BLaER1 (cell line): ENCODE measurements around the gene ITIH4.
A peak's percentile ranks its signal among the peaks of the same experiment; 100 is the strongest.

Source experiments
- H3K27ac ChIP-seq: shearing (Covaris generic); formaldehyde crosslinking; 2 replicates; pipeline ENCODE4 v1.8.1; 2022
- H3K27me3 ChIP-seq: shearing (Covaris generic); formaldehyde crosslinking; 2 replicates; pipeline ENCODE4 v1.8.1; 2022
- H3K36me3 ChIP-seq: shearing (Covaris generic); formaldehyde crosslinking; 2 replicates; pipeline ENCODE4 v1.8.1; 2022
- H3K4me1 ChIP-seq: shearing (Covaris generic); formaldehyde crosslinking; 2 replicates; pipeline ENCODE4 v1.8.1; 2022
- H3K4me2 ChIP-seq: shearing (Covaris generic); formaldehyde crosslinking; 2 replicates; pipeline ENCODE4 v1.8.1; 2022
- H3K4me3 ChIP-seq: shearing (Covaris generic); formaldehyde crosslinking; 2 replicates; pipeline ENCODE4 v1.8.1; 2022
- H3K9ac ChIP-seq: shearing (Covaris generic); formaldehyde crosslinking; 2 replicates; pipeline ENCODE4 v1.8.1; 2022
- H3K9me3 ChIP-seq: shearing (Covaris generic); formaldehyde crosslinking; 2 replicates; pipeline ENCODE4 v1.8.1; 2022
- H4K20me1 ChIP-seq: shearing (Covaris generic); formaldehyde crosslinking; 2 replicates; pipeline ENCODE4 v1.8.1; 2022
- Cebpa-rat ChIP-seq: shearing (Covaris generic); IDR thresholded peaks from 2 replicates; pipeline ENCODE4 v1.8.1; 2022

ITIH4 gene

GRCh38 chr3:52844290-52844975 lies 14.0 kb upstream of the ITIH4 start:
- Histone ChIP-seq H3K27me3 (no peaks in the 10 kb centered on the region), H3K4me1 (peaks cover 99% of the 10 kb centered on the region), H3K4me2 (peak overlapping the region; percentile 94)

GRCh38 chr3:52843881-52844280 lies 13.4 kb upstream of the ITIH4 start:
- Histone ChIP-seq H3K4me1 (peaks cover 99% of the 10 kb centered on the region), H3K4me2 (peak overlapping the region; percentile 94)

More at GRCh38 chr3:52844290-52844975, 14.0 kb upstream of the ITIH4 start:
- Histone ChIP-seq H4K20me1 (no peaks in the 10 kb centered on the region), H3K4me3 (no peak overlapping the region), H3K9me3 (no peaks in the 10 kb centered on the region), H3K9ac (peak overlapping the region; percentile 76), H3K36me3 (peaks cover 30% of the 10 kb centered on the region), H3K27ac (peak overlapping the region; percentile 89)
- no peak for TF ChIP-seq Cebpa-rat

GRCh38 chr3:52843108-52843865 lies 12.8 kb upstream of the ITIH4 start:
- Histone ChIP-seq H3K9ac (no peak overlapping the region), H3K9me3 (no peaks in the 10 kb centered on the region), H3K27ac (peak overlapping the region; percentile 89), H3K36me3 (peaks cover 19% of the 10 kb centered on the region; the same call in 1 of the 2 replicates), H4K20me1 (no peaks in the 10 kb centered on the region), H3K4me3 (no peak overlapping the region), H3K27me3 (no peaks in the 10 kb centered on the region), H3K4me2 (peak overlapping the region; percentile 94), H3K4me1 (peaks cover 99% of the 10 kb centered on the region)
- no peak for TF ChIP-seq Cebpa-rat

More at GRCh38 chr3:52843881-52844280, 13.4 kb upstream of the ITIH4 start:
- no peak for TF ChIP-seq Cebpa-rat
- Histone ChIP-seq H3K9me3 (no peaks in the 10 kb centered on the region), H4K20me1 (no peaks in the 10 kb centered on the region), H3K36me3 (peaks cover 24% of the 10 kb centered on the region), H3K4me3 (no peak overlapping the region), H3K27me3 (no peaks in the 10 kb centered on the region), H3K27ac (peak overlapping the region; percentile 89), H3K9ac (0 out of 2 replicates have a peak overlapping the region, but pooled peaks have one; percentile 1)

- Histone ChIP-seq H3K27me3 (no peaks in the 10 kb centered on the region), H3K4me2 (peak overlapping the region; percentile 94), H3K9me3 (no peaks in the 10 kb centered on the region), H3K27ac (peak overlapping the region; percentile 69), H4K20me1 (no peaks in the 10 kb centered on the region), H3K9ac (no peak overlapping the region), H3K4me1 (peaks cover 99% of the 10 kb centered on the region), H3K36me3 (peaks cover 17% of the 10 kb centered on the region; the same call in 1 of the 2 replicates), H3K4me3 (no peak overlapping the region)
- TF ChIP-seq Cebpa-rat, result no peak
Observed at GRCh38 chr3:52842424-52842823, 12.0 kb upstream of the ITIH4 start.

- no peaks in the 10 kb centered on the region for H3K9me3 ChIP-seq
- no peak for TF ChIP-seq Cebpa-rat
- peak overlapping the region; percentile 69 for H3K27ac ChIP-seq
- no peaks in the 10 kb centered on the region for H3K27me3 ChIP-seq
- H4K20me1 ChIP-seq, result no peaks in the 10 kb centered on the region
- peaks cover 99% of the 10 kb centered on the region for H3K4me1 ChIP-seq
- peaks cover 17% of the 10 kb centered on the region; the same call in 1 of the 2 replicates for H3K36me3 ChIP-seq
- no peak overlapping the region for H3K4me3 ChIP-seq
- H3K9ac ChIP-seq, result no peak overlapping the region
- peak overlapping the region; percentile 94 for H3K4me2 ChIP-seq
Observed at GRCh38 chr3:52841981-52842340, 11.5 kb upstream of the ITIH4 start.

- H3K4me3 ChIP-seq, result no peak overlapping the region
- H3K36me3 ChIP-seq, result peaks cover 18% of the 10 kb centered on the region; the same call in 1 of the 2 replicates
- H3K4me1 ChIP-seq, result peaks cover 99% of the 10 kb centered on the region
- peak overlapping the region; percentile 69 for H3K27ac ChIP-seq
- no peaks in the 10 kb centered on the region for H4K20me1 ChIP-seq
- H3K9me3 ChIP-seq, result no peaks in the 10 kb centered on the region
- no peak for TF ChIP-seq Cebpa-rat
- H3K9ac ChIP-seq, result peak overlapping the region; percentile 17; the same call in 1 of the 2 replicates
- no peaks in the 10 kb centered on the region for H3K27me3 ChIP-seq
- H3K4me2 ChIP-seq, result peak overlapping the region; percentile 94
Observed at GRCh38 chr3:52841211-52841980, 10.9 kb upstream of the ITIH4 start.

- Histone ChIP-seq H3K27ac (no peak overlapping the region), H3K9ac (no peak overlapping the region), H4K20me1 (no peaks in the 10 kb centered on the region), H3K4me1 (peaks cover 99% of the 10 kb centered on the region), H3K36me3 (peaks cover 30% of the 10 kb centered on the region; the same call in 1 of the 2 replicates), H3K9me3 (no peaks in the 10 kb centered on the region), H3K4me3 (no peak overlapping the region), H3K27me3 (no peaks in the 10 kb centered on the region), H3K4me2 (peak overlapping the region; percentile 94)
- no peak for TF ChIP-seq Cebpa-rat
Observed at GRCh38 chr3:52839892-52840545, 9.5 kb upstream of the ITIH4 start.

GRCh38 chr3:52839268-52839575 lies 8.8 kb upstream of the ITIH4 start:
- H3K27me3 ChIP-seq, result no peaks in the 10 kb centered on the region
- H3K4me2 ChIP-seq, result peak overlapping the region; percentile 72
- no peaks in the 10 kb centered on the region for H4K20me1 ChIP-seq
- no peak overlapping the region for H3K4me3 ChIP-seq
- H3K9ac ChIP-seq, result no peak overlapping the region; the same call in 1 of the 2 replicates
- peaks cover 99% of the 10 kb centered on the region for H3K4me1 ChIP-seq
- no peak for TF ChIP-seq Cebpa-rat
- H3K9me3 ChIP-seq, result no peaks in the 10 kb centered on the region
- peaks cover 31% of the 10 kb centered on the region; the same call in 1 of the 2 replicates for H3K36me3 ChIP-seq
- H3K27ac ChIP-seq, result peak overlapping the region; percentile 52; the same call in 1 of the 2 replicates
